Heart right ventricle (tissue), 16 donors: ENCODE results near the gene UHRF1. TPM values are rescaled to one million over a fixed set of nuclear protein-coding genes. Genes with fewer than 3 reads are reported as not detected.
A peak's percentile ranks its signal among the peaks of the same experiment; 100 is the strongest.

Experiments
- ATAC-seq, 8 donors: fragments of 200-7000 bp; cut with Tn5 transposase; one replicate each; pipeline ENCODE4 v1.9.1; 2020; ENCODE audit warnings: mild to moderate bottlenecking in 8 of 8, moderate library complexity in 8 of 8, moderate number of reproducible peaks in 1 of 8
- DNase-seq, 2 donors: peaks; one replicate each; pipeline ENCODE4 v3.0.0-alpha.2; 2020
- H3K27ac ChIP-seq, 10 donors: fragments of 200-600 bp; sonication (generic) in 2 of 10; one replicate each; pipeline versions ENCODE4 v1.5.0 to v1.8.0; 2020 to 2022; ENCODE audit warnings: mild to moderate bottlenecking in 3 of 10
- H3K27me3 ChIP-seq, 7 donors: fragments of 200-600 bp; one replicate each; pipeline ENCODE4 v1.8.0; 2021 to 2022; ENCODE audit warnings: mild to moderate bottlenecking in 2 of 7
- H3K36me3 ChIP-seq, 9 donors: fragments of 200-600 bp; sonication (generic) in 1 of 9; one replicate each; pipeline versions ENCODE4 v1.5.0 to v1.8.0; 2020 to 2022; ENCODE audit warnings: mild to moderate bottlenecking in 2 of 9
- H3K4me1 ChIP-seq, 9 donors: fragments of 200-600 bp; sonication (generic) in 1 of 9; one replicate each; pipeline versions ENCODE4 v1.5.0 to v1.8.0; 2020 to 2022; ENCODE audit warnings: mild to moderate bottlenecking in 4 of 9
- H3K4me3 ChIP-seq, 10 donors: fragments of 200-600 bp; sonication (generic) in 2 of 10; one replicate each; pipeline versions ENCODE4 v1.5.0 to v1.8.0; 2020 to 2022; ENCODE audit warnings: mild to moderate bottlenecking in 7 of 10, moderate library complexity in 2 of 10
- H3K9me3 ChIP-seq, 11 donors: fragments of 200-600 bp in 10 of 11; sonication (generic) in 2 of 11; one replicate each; pipeline versions ENCODE4 v1.5.0 to v1.8.0; 2013 to 2022; ENCODE audit warnings: mild to moderate bottlenecking in 2 of 11, control low read depth in 1 of 11, moderate library complexity in 1 of 11
- CTCF ChIP-seq, 9 donors: fragments of 200-600 bp; sonication (generic) in 2 of 9; IDR thresholded peaks; one replicate each; pipeline versions ENCODE4 v1.5.0 to v1.8.0; 2021 to 2022; ENCODE audit warnings: antibody characterized with exemption in 9 of 9, mild to moderate bottlenecking in 5 of 9, moderate library complexity in 1 of 9
- WGBS, 2 donors: extraction: QIAGEN DNeasy Blood & Tissue Kit; methylation state at CpG; one replicate each; pipeline ENCODE4 v1.1.7; 2013; ENCODE audit warnings: inconsistent platforms in 1 of 2; 5-methylcytosine and 5-hydroxymethylcytosine counted together
- intact Hi-C, 10 donors: fragments of 100-400 bp; cut with DNase I; formaldehyde crosslinking; loops; one replicate each; pipeline versions ENCODE4 v1.11.1 to v1.14.2; 2022
- polyA plus RNA-seq, 2 donors: library from polyadenylated mRNA; stranded (reverse); fragments of 200-250 nt; gene quantifications; one replicate each; pipeline ENCODE4 v1.2.3, GENCODE V29; 2013
- total RNA-seq, 10 donors: library from RNA; stranded (reverse); fragmentation: NEBNext Ultra II Directional in 3 of 10; extraction: Animal tissue kit (Norgen Biotek cat#: 25700) in 3 of 10; gene quantifications; one replicate each; pipeline versions ENCODE4 v1.2.1 to v1.2.4, GENCODE V29; 2021 to 2023
- donor health status: Arrhythmogenic right ventricular cardiomyopathy.
- donor health status: ischemic (EF 13 %, LVEDD 7.1; RV severe dilation, severe dysfunction).
- donor health status: healthy with polysubstance abuse.
- donor health status: DM: no; HTN: yes; CAD: no.
- donor health status: DM: no; HTN: no; CAD: no.
- donor health status: ischemic (EF 25% LVEDD 6.9; RV normal size, moderate dysfunction).
- donor health status: ischemic (EF 25% LVEDD 5.7; RV mildly dilated, moderate dysfunction).
- donor health status: healthy.
- donor health status: DM: yes; HTN: yes; CAD: no.
- donor health status: Ischemic cardiomyopathy.
- donor health status: ischemic (EF 35%, LVEDD 5.7; RV mildly dilated, moderate dysfunction).
- donor health status: nonischemic (EF 11% LVEDD 7.7; RV severe dilation, severe dysfunction).
- donor health status: DM: yes; HTN: yes; CAD: no.
- donor health status: PGD.
- donor health status: ischemic (EF 29% LVEDD 5.4; RV normal size, mild dysfunction).
- donor health status: nonischemic (EF 23%, LVEDD 6.1; RV moderate dilation, normal function).

Gene UHRF1
- total and polyA plus RNA-seq, 12 donors: 0.35 to 6.2 (median 0.75) TPM

- no peak for TF ChIP-seq CTCF (IDR thresholded peaks at IDR 0.05)
- H3K9me3 ChIP-seq: peaks cover 0 to 12% (median 0%) of the 10 kb centered on the region in 11 donors
- WGBS, 2 donors: 92% methylated on average over 12 of the region's 12 CpGs
- no peak overlapping the region for H3K4me3 ChIP-seq
- no peak for DNase-seq
- peaks cover 0 to 37% (median 6%) of the 10 kb centered on the region in 9 donors for H3K36me3 ChIP-seq
- ATAC-seq: no peak
- no peaks in the 10 kb centered on the region for H3K27me3 ChIP-seq
- H3K4me1 ChIP-seq: peaks cover 0 to 8% (median 0%) of the 10 kb centered on the region in 9 donors
- intact Hi-C loops: loop anchor here in 1 of 10 donors (5.0 kb wide), 1 partner anchor 35 kb away; no protein-coding TSS in a partner anchor
- H3K27ac ChIP-seq: no peak overlapping the region
These were observed 88.0 kb downstream of the UHRF1 start for GRCh38 chr19:4997297-4997696.

- 92 to 95% methylated on average over 6 of the region's 6 CpGs for WGBS, 2 donors
- DNase-seq: no peak
- ATAC-seq: no peak
- peaks cover 0 to 39% (median 6%) of the 10 kb centered on the region in 9 donors for H3K36me3 ChIP-seq
- no peak for TF ChIP-seq CTCF (IDR thresholded peaks at IDR 0.05)
- no peak overlapping the region for H3K4me3 ChIP-seq
- no peaks in the 10 kb centered on the region for H3K27me3 ChIP-seq
- H3K4me1 ChIP-seq: peaks cover 0 to 8% (median 0%) of the 10 kb centered on the region in 9 donors
- no peak overlapping the region for H3K27ac ChIP-seq
- intact Hi-C loops: no loop called here
- no peaks in the 10 kb centered on the region for H3K9me3 ChIP-seq
These were observed 90.9 kb downstream of the UHRF1 start for GRCh38 chr19:5000120-5000611.

GRCh38 chr19:5001615-5002014, 92.3 kb downstream of the UHRF1 start:
- H3K27ac ChIP-seq: no peak overlapping the region
- H3K36me3 ChIP-seq: peaks cover 0 to 31% (median 3%) of the 10 kb centered on the region in 9 donors
- 69 to 76% methylated on average over 3 of the region's 3 CpGs for WGBS, 2 donors
- H3K27me3 ChIP-seq: no peaks in the 10 kb centered on the region
- peaks cover 0 to 14% (median 2%) of the 10 kb centered on the region in 9 donors for H3K4me1 ChIP-seq
- intact Hi-C loops: loop anchor here in 1 of 10 donors (1.0 kb wide), 1 partner anchor 30 kb away; no protein-coding TSS in a partner anchor
- no peaks in the 10 kb centered on the region for H3K9me3 ChIP-seq
- ATAC-seq (peak in 1 of 8 donors; percentile 23), DNase-seq (no peak)
- no peak overlapping the region for H3K4me3 ChIP-seq
- peak; percentile 29 to 69 (median 54) for TF ChIP-seq CTCF (IDR thresholded peaks at IDR 0.05)

GRCh38 chr19:5002143-5002542, 92.8 kb downstream of the UHRF1 start:
- Histone ChIP-seq H3K9me3 (no peaks in the 10 kb centered on the region), H3K27me3 (no peaks in the 10 kb centered on the region), H3K4me3 (no peak overlapping the region), H3K27ac (peak overlapping the region in 1 of 10 donors; percentile 10), H3K36me3 (peaks cover 0 to 26% (median 0%) of the 10 kb centered on the region in 9 donors), H3K4me1 (peaks cover 0 to 16% (median 4%) of the 10 kb centered on the region in 9 donors)
- no peak for ATAC-seq
- intact Hi-C loops: no loop called here
- WGBS, 2 donors: 94 to 98% methylated on average over 4 of the region's 4 CpGs
- no peak for TF ChIP-seq CTCF (IDR thresholded peaks at IDR 0.05)
- DNase-seq: no peak
